ENCODE data around the gene GAS2L3.

- TF ChIP-seq CTCF (IDR thresholded peaks at IDR 0.05): no peak
- no peak for TF ChIP-seq EZH2 (IDR thresholded peaks at IDR 0.05; ENCODE audit: borderline replicate concordance, insufficient read depth, low read depth, low read length, poor library complexity, severe bottlenecking)
These were observed 98.1 kb downstream of the GAS2L3 start for GRCh38 chr12:100671396-100672074.
